Caco-2 (cell line): ENCODE measurements around the gene ZYG11B. TPM values are rescaled to one million over a fixed set of nuclear protein-coding genes. Genes with fewer than 3 reads are reported as not detected.
A peak's percentile ranks its signal among the peaks of the same experiment; 100 is the strongest.
"Not testable (repeated sequence)": the region's sequence is repeated elsewhere in the genome, so short reads cannot be mapped to it uniquely, and the experiment has no call there.

Experiments used
- BruUV-seq: library from RNA; stranded (reverse); fragments of 400-500 nt; replicated peaks from 2 replicates; lab custom pipeline; 2021; lab: Mats Ljungman, UMichigan
- CTCF ChIA-PET: fragments of 300-600 bp; sonication (Branson Sonifier 250); formaldehyde crosslinking; loops from one replicate; lab custom pipeline; 2022; ENCODE audit warnings: antibody characterized with exemption; lab: Charles Lee
- POLR2A ChIA-PET: fragments of 300-600 bp; sonication (Branson Sonifier 250); formaldehyde crosslinking; loops from one replicate; lab custom pipeline; 2022; ENCODE audit warnings: antibody characterized with exemption; lab: Charles Lee
- DNase-seq, 2 experiments: peaks; one replicate each; pipeline versions ENCODE4 v3.0.0 to v3.0.0-alpha.2; 2020 to 2022
- H3K27me3 ChIP-seq: replicated peaks from 2 replicates; pipeline ENCODE4 v1.6.0; 2011; ENCODE audit warnings: low read length; ENCODE audit not compliant: control insufficient read depth, insufficient read depth
- H3K36me3 ChIP-seq: 2 replicates; pipeline ENCODE4 v1.5.1; 2011; ENCODE audit warnings: low read length; ENCODE audit not compliant: control insufficient read depth, insufficient read depth
- H3K4me1 ChIP-seq: fragments of 250-450 bp; sonication (Bioruptor Pico); 2 replicates; pipeline ENCODE4 v1.5.1; 2020; ENCODE audit warnings: mild to moderate bottlenecking
- H3K4me3 ChIP-seq: 2 replicates; pipeline ENCODE4 v1.5.1; 2011; ENCODE audit warnings: low read depth, mild to moderate bottlenecking, control low read depth, low read length
- H3K9me3 ChIP-seq: fragments of 250-450 bp; sonication (Bioruptor Pico); 2 replicates; pipeline ENCODE4 v1.5.1; 2020; ENCODE audit warnings: mild to moderate bottlenecking, moderate library complexity
- H3K27ac Mint-ChIP-seq: one replicate; pipeline ENCODE4 v1.8.0; 2022; ENCODE audit warnings: mixed read lengths; ENCODE audit not compliant: unreplicated experiment
- H3K27me3 Mint-ChIP-seq: one replicate; pipeline ENCODE4 v1.8.0; 2022; ENCODE audit warnings: mixed read lengths; ENCODE audit not compliant: insufficient read depth, unreplicated experiment
- H3K36me3 Mint-ChIP-seq: one replicate; pipeline ENCODE4 v1.8.0; 2022; ENCODE audit warnings: mild to moderate bottlenecking, mixed read lengths; ENCODE audit not compliant: insufficient read depth, unreplicated experiment
- H3K4me1 Mint-ChIP-seq: one replicate; pipeline ENCODE4 v1.8.0; 2022; ENCODE audit warnings: low read depth, mixed read lengths; ENCODE audit not compliant: unreplicated experiment
- H3K4me3 Mint-ChIP-seq: one replicate; pipeline ENCODE4 v1.8.0; 2022; ENCODE audit warnings: mild to moderate bottlenecking, moderate library complexity, mixed read lengths; ENCODE audit not compliant: unreplicated experiment
- H3K9me3 Mint-ChIP-seq: one replicate; pipeline ENCODE4 v1.8.0; 2022; ENCODE audit warnings: mixed read lengths; ENCODE audit not compliant: unreplicated experiment
- intact Hi-C: fragments of 100-400 bp; cut with micrococcal nuclease; formaldehyde crosslinking; loops from one replicate; pipeline ENCODE4 v1.10.0; 2022; ENCODE audit not compliant: unreplicated experiment
- total RNA-seq: library from RNA; stranded (reverse); gene quantifications from 2 replicates; pipeline ENCODE4 v1.2.3, GENCODE V29; 2022
- TF ChIP-seq, protein P1 (sequence below), 2 experiments: fragments of 200-600 bp in 1 of 2; IDR thresholded peaks; 1 replicate in 1 of 2; 2 replicates in 1 of 2; pipeline versions ENCODE4 v1.5.1 to v1.8.0; 2011 to 2022; ENCODE audit warnings: antibody characterized with exemption in 1 of 2, control low read depth in 1 of 2, inconsistent platforms in 1 of 2, low read depth in 1 of 2, low read length in 1 of 2, mild to moderate bottlenecking in 1 of 2, moderate library complexity in 1 of 2; ENCODE audit not compliant: insufficient read depth in 1 of 2, severe bottlenecking in 1 of 2, unreplicated experiment in 1 of 2

ZYG11B gene
- total RNA-seq, 1 experiment from 2014 or later: 15.8 TPM

DNA sequence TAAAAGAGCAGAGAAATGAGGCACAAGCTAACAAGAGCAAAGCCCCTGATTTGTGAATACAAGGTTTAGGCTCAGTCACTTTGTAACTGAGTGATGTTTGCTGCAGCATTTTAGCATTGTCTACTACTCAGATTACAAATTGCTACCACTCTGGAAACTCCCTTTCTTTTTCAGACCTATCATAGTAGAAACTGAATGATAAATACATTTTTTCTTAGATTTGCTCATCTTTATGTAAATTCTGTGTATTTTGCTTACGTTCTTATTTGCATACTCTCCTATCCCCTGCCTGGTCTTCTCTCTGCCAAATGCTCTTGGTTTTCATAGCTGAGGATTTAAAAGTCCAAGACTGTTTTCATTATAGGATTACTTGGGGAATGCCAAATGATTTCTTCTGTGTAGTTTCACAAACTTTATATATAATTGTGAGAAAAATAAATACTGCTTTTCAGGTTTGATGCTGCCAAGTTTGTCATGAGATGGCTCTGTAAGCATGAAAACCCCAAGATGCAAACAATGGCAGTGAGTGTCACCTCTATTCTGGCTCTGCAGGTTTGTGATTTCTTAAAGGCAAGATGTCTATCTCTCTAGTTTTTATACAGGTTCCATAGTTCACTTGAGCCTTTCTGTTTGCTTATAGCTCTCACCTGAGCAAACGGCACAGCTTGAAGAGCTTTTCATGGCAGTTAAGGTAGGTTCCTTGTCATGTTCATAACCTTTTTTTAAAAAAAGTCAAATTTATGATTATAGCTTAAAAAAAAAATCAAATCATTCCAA lies 141.0 kb downstream of the ZYG11B start:
- Histone ChIP-seq H3K27me3 (no peaks in the 10 kb centered on the region), H3K9me3 (no peaks in the 10 kb centered on the region), H3K4me1 (peaks cover 20% of the 10 kb centered on the region), H3K4me3 (no peak overlapping the region), H3K36me3 (no peaks in the 10 kb centered on the region)
- Mint-ChIP-seq H3K36me3 (peaks cover 6% of the 10 kb centered on the region), H3K4me1 (peaks cover 6% of the 10 kb centered on the region), H3K4me3 (no peak overlapping the region), H3K27me3 (no peaks in the 10 kb centered on the region), H3K27ac (peak overlapping the region; percentile 61), H3K9me3 (no peaks in the 10 kb centered on the region)
- peak; percentile 36 to 43 for DNase-seq
- intact Hi-C loops: no loop called here
- ChIA-PET CTCF (interaction anchor here (0.9 kb wide), 1 partner anchor 54 kb away, joined by 3 read pairs; the partner anchor contains the start of gene ECHDC2), POLR2A (interaction anchor here (0.6 to 1.0 kb wide), 3 partner anchors 11 to 279 kb away, joined by 3 to 7 read pairs (median 5); partner anchors contain the start of gene ZYG11A)
- BruUV-seq: no TSS peak
- TF ChIP-seq, protein P1, sequence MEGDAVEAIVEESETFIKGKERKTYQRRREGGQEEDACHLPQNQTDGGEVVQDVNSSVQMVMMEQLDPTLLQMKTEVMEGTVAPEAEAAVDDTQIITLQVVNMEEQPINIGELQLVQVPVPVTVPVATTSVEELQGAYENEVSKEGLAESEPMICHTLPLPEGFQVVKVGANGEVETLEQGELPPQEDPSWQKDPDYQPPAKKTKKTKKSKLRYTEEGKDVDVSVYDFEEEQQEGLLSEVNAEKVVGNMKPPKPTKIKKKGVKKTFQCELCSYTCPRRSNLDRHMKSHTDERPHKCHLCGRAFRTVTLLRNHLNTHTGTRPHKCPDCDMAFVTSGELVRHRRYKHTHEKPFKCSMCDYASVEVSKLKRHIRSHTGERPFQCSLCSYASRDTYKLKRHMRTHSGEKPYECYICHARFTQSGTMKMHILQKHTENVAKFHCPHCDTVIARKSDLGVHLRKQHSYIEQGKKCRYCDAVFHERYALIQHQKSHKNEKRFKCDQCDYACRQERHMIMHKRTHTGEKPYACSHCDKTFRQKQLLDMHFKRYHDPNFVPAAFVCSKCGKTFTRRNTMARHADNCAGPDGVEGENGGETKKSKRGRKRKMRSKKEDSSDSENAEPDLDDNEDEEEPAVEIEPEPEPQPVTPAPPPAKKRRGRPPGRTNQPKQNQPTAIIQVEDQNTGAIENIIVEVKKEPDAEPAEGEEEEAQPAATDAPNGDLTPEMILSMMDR (IDR thresholded peaks at IDR 0.05; ENCODE audit: insufficient read depth in 1 of 2, low read depth in 1 of 2, low read length in 1 of 2, severe bottlenecking in 1 of 2, unreplicated experiment in 1 of 2): no peak

DNA sequence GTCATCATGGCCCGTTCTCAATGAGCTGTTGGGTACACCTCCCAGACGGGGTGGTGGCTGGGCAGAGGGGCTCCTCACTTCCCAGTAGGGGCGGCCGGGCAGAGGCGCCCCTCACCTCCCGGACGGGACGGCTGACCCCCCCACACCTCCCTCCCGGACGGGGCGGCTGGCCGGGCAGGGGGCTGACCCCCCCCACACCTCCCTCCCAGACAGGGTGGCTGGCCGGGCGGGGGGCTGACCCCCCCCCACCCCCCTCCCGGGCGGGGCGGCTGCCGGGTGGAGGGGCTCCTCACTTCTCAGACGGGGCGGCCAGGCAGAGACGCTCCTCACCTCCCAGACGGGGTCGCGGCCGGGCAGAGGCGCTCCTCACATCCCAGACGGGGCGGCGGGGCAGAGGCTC lies 143.5 kb downstream of the ZYG11B start:
- H3K9me3 ChIP-seq, H3K36me3 Mint-ChIP-seq, H3K4me3 ChIP-seq, H3K4me3 Mint-ChIP-seq, H3K27me3 ChIP-seq, H3K27ac Mint-ChIP-seq, intact Hi-C loops, H3K4me1 Mint-ChIP-seq, H3K36me3 ChIP-seq, H3K9me3 Mint-ChIP-seq, DNase-seq, POLR2A ChIA-PET, BruUV-seq, H3K27me3 Mint-ChIP-seq: not testable (repeated sequence)
- H3K4me1 ChIP-seq: peaks cover 20% of the 10 kb centered on the region
- CTCF ChIA-PET: interaction anchor here (0.6 kb wide), 2 partner anchors 170 to 948 kb away, joined by 3 to 4 read pairs; no protein-coding TSS in a partner anchor

DNA sequence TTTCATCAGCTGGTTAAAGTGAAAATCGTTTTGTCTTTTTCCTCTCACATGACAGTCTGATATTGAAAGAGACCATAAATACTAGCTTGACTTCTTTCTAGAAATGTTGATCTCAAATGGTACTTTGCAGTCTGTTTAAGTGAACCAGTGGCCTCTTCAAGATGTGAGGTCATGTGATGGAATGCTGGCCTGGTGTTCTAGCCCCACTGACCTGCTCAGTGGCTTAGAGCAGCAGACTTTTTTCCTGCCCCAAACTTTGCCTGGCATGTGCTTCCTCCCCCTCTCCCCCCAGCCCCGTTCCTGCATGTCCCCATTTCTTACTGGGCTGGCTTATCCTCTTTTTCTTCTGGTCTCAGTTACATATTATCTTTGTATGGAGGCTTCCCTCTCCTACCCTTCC lies 150.6 kb downstream of the ZYG11B start:
- Mint-ChIP-seq H3K27ac (no peak overlapping the region), H3K4me1 (no peaks in the 10 kb centered on the region), H3K27me3 (no peaks in the 10 kb centered on the region), H3K9me3 (no peaks in the 10 kb centered on the region), H3K36me3 (no peaks in the 10 kb centered on the region), H3K4me3 (no peak overlapping the region)
- DNase-seq: no peak
- TF ChIP-seq, protein P1 (IDR thresholded peaks at IDR 0.05; ENCODE audit: insufficient read depth in 1 of 2, low read depth in 1 of 2, low read length in 1 of 2, severe bottlenecking in 1 of 2, unreplicated experiment in 1 of 2): no peak
- ChIA-PET POLR2A (no interaction called here), CTCF (no interaction called here)
- BruUV-seq: no TSS peak
- no peaks in the 10 kb centered on the region for H3K9me3 ChIP-seq
- intact Hi-C loops: no loop called here
- 0 out of 2 replicates have a peak, but pooled peaks cover 6% of the 10 kb centered on the region for H3K4me1 ChIP-seq
- no peak overlapping the region for H3K4me3 ChIP-seq
- no peaks in the 10 kb centered on the region for H3K27me3 ChIP-seq
- H3K36me3 ChIP-seq: no peaks in the 10 kb centered on the region

Other genes with a start within 250 kb of the ZYG11B start
- gene TUT4, start 173.4 kb upstream of the ZYG11B start, total RNA-seq: 54.9 and 57.6 TPM in 2 replicates
- gene GPX7, start 124.1 kb upstream of the ZYG11B start, total RNA-seq: 19.4 and 21.7 TPM in 2 replicates
- gene SHISAL2A, start 93.3 kb upstream of the ZYG11B start, total RNA-seq: 3.2 and 3.7 TPM in 2 replicates
- gene COA7, start 28.1 kb upstream of the ZYG11B start, total RNA-seq: 38.4 and 40.2 TPM in 2 replicates
- 2.3 and 2.4 TPM in 2 replicates for gene ZYG11A, start 116.3 kb downstream of the ZYG11B start, total RNA-seq
- gene ECHDC2, start 195.3 kb downstream of the ZYG11B start, total RNA-seq: 52.6 and 53.8 TPM in 2 replicates
- 67.0 and 74.5 TPM in 2 replicates for gene SCP2, start 200.8 kb downstream of the ZYG11B start, total RNA-seq